H9 (cell line): ENCODE results near the gene EHBP1. TPM values are rescaled to one million over a fixed set of nuclear protein-coding genes. Genes with fewer than 3 reads are reported as not detected.

Experiments
- DNase-seq: peaks from one replicate; pipeline ENCODE4 v3.0.0-alpha.2; 2017
- H2AFZ ChIP-seq: one replicate; pipeline ENCODE4 v1.6.1; 2013; ENCODE audit warnings: mild to moderate bottlenecking, low read length, control low read depth, moderate library complexity
- H2AK5ac ChIP-seq: 2 replicates; pipeline ENCODE4 v1.6.1; 2013; ENCODE audit warnings: low read length, control low read depth, mixed read lengths; ENCODE audit not compliant: insufficient read length
- H2BK120ac ChIP-seq: one replicate; pipeline ENCODE4 v1.6.1; 2013; ENCODE audit warnings: low read depth, mild to moderate bottlenecking, low read length, control low read depth, inconsistent platforms; ENCODE audit not compliant: poor library complexity, severe bottlenecking
- H2BK12ac ChIP-seq: 2 replicates; pipeline ENCODE4 v1.6.1; 2013; ENCODE audit warnings: low read length, control low read depth, mixed read lengths, low read depth; ENCODE audit not compliant: insufficient read length
- H2BK15ac ChIP-seq: 2 replicates; pipeline ENCODE4 v1.6.1; 2013; ENCODE audit warnings: low read depth, low read length, control low read depth
- H2BK20ac ChIP-seq: one replicate; pipeline ENCODE4 v1.6.1; 2013; ENCODE audit warnings: low read depth, mild to moderate bottlenecking, low read length, control low read depth, inconsistent platforms; ENCODE audit not compliant: poor library complexity, severe bottlenecking
- H2BK5ac ChIP-seq: 2 replicates; pipeline ENCODE4 v1.6.1; 2013; ENCODE audit warnings: low read length, control low read depth, mixed read lengths; ENCODE audit not compliant: insufficient read length
- H3K14ac ChIP-seq: 2 replicates; pipeline ENCODE4 v1.6.1; 2013; ENCODE audit warnings: low read length, control low read depth; ENCODE audit not compliant: insufficient read depth
- H3K18ac ChIP-seq: 2 replicates; pipeline ENCODE4 v1.6.1; 2013; ENCODE audit warnings: low read depth, mild to moderate bottlenecking, mixed read lengths, low read length, control low read depth; ENCODE audit not compliant: insufficient read length
- H3K23ac ChIP-seq: 2 replicates; pipeline ENCODE4 v1.6.1; 2013; ENCODE audit warnings: low read length, control low read depth, mixed read lengths, low read depth; ENCODE audit not compliant: insufficient read length
- H3K23me2 ChIP-seq: 2 replicates; pipeline ENCODE4 v1.6.1; 2013; ENCODE audit warnings: low read depth, mild to moderate bottlenecking, mixed read lengths, low read length, control low read depth; ENCODE audit not compliant: insufficient read length, poor library complexity, severe bottlenecking
- H3K27ac ChIP-seq: 2 replicates; pipeline ENCODE4 v1.5.1; 2013; ENCODE audit warnings: low read length, control low read depth, mixed read lengths, low read depth; ENCODE audit not compliant: insufficient read length
- H3K27me3 ChIP-seq: 2 replicates; pipeline ENCODE4 v1.6.1; 2013; ENCODE audit warnings: low read length, control low read depth, inconsistent platforms; ENCODE audit not compliant: insufficient read depth
- H3K4ac ChIP-seq: 2 replicates; pipeline ENCODE4 v1.6.1; 2013; ENCODE audit warnings: low read depth, mild to moderate bottlenecking, control low read depth, inconsistent platforms, low read length, moderate library complexity
- H3K4me1 ChIP-seq: 2 replicates; pipeline ENCODE4 v1.6.1; 2013; ENCODE audit warnings: low read length, control low read depth, inconsistent platforms; ENCODE audit not compliant: insufficient read depth
- H3K4me2 ChIP-seq: 2 replicates; pipeline ENCODE4 v1.6.1; 2013; ENCODE audit warnings: low read length, control low read depth, mixed read lengths; ENCODE audit not compliant: insufficient read length, insufficient read depth
- H3K56ac ChIP-seq: 2 replicates; pipeline ENCODE4 v1.6.1; 2013; ENCODE audit warnings: low read depth, mild to moderate bottlenecking, mixed read lengths, low read length, control low read depth; ENCODE audit not compliant: insufficient read length
- H3K79me1 ChIP-seq: 2 replicates; pipeline ENCODE4 v1.6.1; 2013; ENCODE audit warnings: low read depth, mild to moderate bottlenecking, moderate library complexity, low read length, control low read depth, inconsistent platforms; ENCODE audit not compliant: insufficient read depth, poor library complexity, severe bottlenecking
- H3K79me2 ChIP-seq: 2 replicates; pipeline ENCODE4 v1.6.1; 2013; ENCODE audit warnings: low read length, control low read depth, inconsistent platforms; ENCODE audit not compliant: insufficient read depth
- H3K9ac ChIP-seq: 2 replicates; pipeline ENCODE4 v1.6.1; 2013; ENCODE audit warnings: low read length, control low read depth, mixed read lengths; ENCODE audit not compliant: insufficient read length; ENCODE audit errors: extremely low read depth
- H3K9me3 ChIP-seq: one replicate; pipeline ENCODE4 v1.6.1; 2013; ENCODE audit warnings: low read depth, low read length, inconsistent platforms; ENCODE audit not compliant: control insufficient read depth
- H3T11ph ChIP-seq: one replicate; pipeline ENCODE4 v1.6.1; 2013; ENCODE audit warnings: mild to moderate bottlenecking, low read length, control low read depth, inconsistent platforms
- H4K20me1 ChIP-seq: one replicate; pipeline ENCODE4 v1.6.1; 2013; ENCODE audit not compliant: control insufficient read depth, insufficient read length, insufficient read depth
- H4K5ac ChIP-seq: 2 replicates; pipeline ENCODE4 v1.6.1; 2013; ENCODE audit warnings: low read depth, mild to moderate bottlenecking, mixed read lengths, low read length, control low read depth; ENCODE audit not compliant: insufficient read length
- H4K8ac ChIP-seq: replicated peaks from 2 replicates; pipeline ENCODE4 v1.6.1; 2013; ENCODE audit warnings: low read length, control low read depth, mixed read lengths, low read depth; ENCODE audit not compliant: insufficient read length
- H4K91ac ChIP-seq: 2 replicates; pipeline ENCODE4 v1.6.1; 2013; ENCODE audit warnings: low read depth, mild to moderate bottlenecking, moderate library complexity, mixed read lengths, low read length, control low read depth; ENCODE audit not compliant: insufficient read length
- H3K27ac Mint-ChIP-seq, 3 experiments: 2 replicates in 2 of 3; 3 replicates in 1 of 3; pipeline ENCODE4 v1.8.0; 2020 to 2021; ENCODE audit warnings: mixed read lengths in 3 of 3, mild to moderate bottlenecking in 1 of 3, moderate library complexity in 1 of 3
- H3K27me3 Mint-ChIP-seq: 2 replicates; pipeline ENCODE4 v1.8.0; 2021; ENCODE audit warnings: low read depth, mild to moderate bottlenecking, moderate library complexity, mixed read lengths
- H3K36me3 Mint-ChIP-seq, 3 experiments: 2 replicates in 2 of 3; 3 replicates in 1 of 3; pipeline ENCODE4 v1.8.0; 2020 to 2021; ENCODE audit warnings: low read depth in 3 of 3, mixed read lengths in 3 of 3; ENCODE audit not compliant: insufficient read depth in 1 of 3
- H3K4me1 Mint-ChIP-seq, 2 experiments: 2 replicates each; pipeline ENCODE4 v1.8.0; 2020; ENCODE audit warnings: mixed read lengths in 2 of 2
- H3K4me3 Mint-ChIP-seq, 2 experiments: 2 replicates in 1 of 2; 3 replicates in 1 of 2; pipeline ENCODE4 v1.8.0; 2020 to 2021; ENCODE audit warnings: mild to moderate bottlenecking in 2 of 2, mixed read lengths in 2 of 2, moderate library complexity in 1 of 2
- H3K9me3 Mint-ChIP-seq, 2 experiments: 2 replicates in 1 of 2; 3 replicates in 1 of 2; pipeline ENCODE4 v1.8.0; 2020; ENCODE audit warnings: mild to moderate bottlenecking in 2 of 2, mixed read lengths in 2 of 2, moderate library complexity in 1 of 2
- WGBS: extraction: QIAGEN DNeasy Blood & Tissue Kit; methylation state at CpG from one replicate; pipeline ENCODE4 v1.1.7; 2013; ENCODE audit warnings: missing lambda C conversion rate, low lambda C conversion rate, mixed read lengths; ENCODE audit not compliant: insufficient read length; ENCODE audit errors: extremely low coverage; 5-methylcytosine and 5-hydroxymethylcytosine counted together
- total RNA-seq: library from RNA; stranded (reverse); gene quantifications from 2 replicates; pipeline ENCODE4 v1.2.1, GENCODE V29; 2021
- TF ChIP-seq, protein P1 (sequence below): fragments of 200-600 bp; sonication (generic); conservative IDR thresholded peaks from 3 replicates; pipeline ENCODE4 v1.8.0; 2021; ENCODE audit warnings: antibody characterized with exemption, mild to moderate bottlenecking

Gene EHBP1
- total RNA-seq, 1 experiment from 2014 or later: 35.6 TPM

DNA sequence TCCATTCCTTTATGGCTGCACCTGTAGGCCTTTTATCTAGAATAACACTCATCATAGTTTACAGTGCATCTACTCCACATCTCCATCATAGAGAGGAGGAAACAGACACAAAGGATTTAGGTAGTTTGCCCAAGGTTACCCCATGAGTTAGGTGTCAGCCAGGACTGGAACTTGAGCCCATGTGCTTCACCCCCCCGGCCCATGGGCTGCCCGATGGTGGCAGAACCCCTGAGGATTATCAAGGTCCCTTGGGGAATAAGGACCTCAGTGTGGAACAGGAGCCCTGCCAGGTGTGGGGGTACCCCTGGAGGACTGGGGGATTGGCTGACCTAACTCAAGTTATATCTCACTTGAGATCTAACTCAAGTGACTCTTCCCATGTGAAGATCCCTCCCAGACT is 198.8 kb downstream of the EHBP1 start:
- Histone ChIP-seq H3T11ph (no peak overlapping the region), H3K27ac (no peak overlapping the region), H3K27me3 (no peaks in the 10 kb centered on the region), H4K20me1 (no peaks in the 10 kb centered on the region), H4K8ac (no peak overlapping the region), H2AFZ (no peak overlapping the region), H2BK5ac (no peak overlapping the region), H3K14ac (no peak overlapping the region), H3K23ac (no peak overlapping the region), H3K56ac (no peak overlapping the region), H3K9me3 (no peaks in the 10 kb centered on the region), H2BK15ac (no peak overlapping the region), H3K4me1 (no peaks in the 10 kb centered on the region), H3K23me2 (no peaks in the 10 kb centered on the region), H3K79me2 (no peaks in the 10 kb centered on the region), H3K4me2 (no peak overlapping the region), H4K5ac (no peak overlapping the region), H2BK20ac (no peak overlapping the region), H2BK12ac (no peak overlapping the region), H2AK5ac (no peak overlapping the region), H3K18ac (no peak overlapping the region), H3K9ac (no peak overlapping the region), H3K79me1 (no peaks in the 10 kb centered on the region), H3K4ac (no peak overlapping the region), H4K91ac (no peak overlapping the region), H2BK120ac (no peak overlapping the region)
- H3K4me3 Mint-ChIP-seq: no peak overlapping the region
- H3K4me1 Mint-ChIP-seq: no peaks in the 10 kb centered on the region
- WGBS: no CpG with 5 or more reads among the region's 2 CpGs
- H3K27ac Mint-ChIP-seq: no peak overlapping the region
- TF ChIP-seq, protein P1, sequence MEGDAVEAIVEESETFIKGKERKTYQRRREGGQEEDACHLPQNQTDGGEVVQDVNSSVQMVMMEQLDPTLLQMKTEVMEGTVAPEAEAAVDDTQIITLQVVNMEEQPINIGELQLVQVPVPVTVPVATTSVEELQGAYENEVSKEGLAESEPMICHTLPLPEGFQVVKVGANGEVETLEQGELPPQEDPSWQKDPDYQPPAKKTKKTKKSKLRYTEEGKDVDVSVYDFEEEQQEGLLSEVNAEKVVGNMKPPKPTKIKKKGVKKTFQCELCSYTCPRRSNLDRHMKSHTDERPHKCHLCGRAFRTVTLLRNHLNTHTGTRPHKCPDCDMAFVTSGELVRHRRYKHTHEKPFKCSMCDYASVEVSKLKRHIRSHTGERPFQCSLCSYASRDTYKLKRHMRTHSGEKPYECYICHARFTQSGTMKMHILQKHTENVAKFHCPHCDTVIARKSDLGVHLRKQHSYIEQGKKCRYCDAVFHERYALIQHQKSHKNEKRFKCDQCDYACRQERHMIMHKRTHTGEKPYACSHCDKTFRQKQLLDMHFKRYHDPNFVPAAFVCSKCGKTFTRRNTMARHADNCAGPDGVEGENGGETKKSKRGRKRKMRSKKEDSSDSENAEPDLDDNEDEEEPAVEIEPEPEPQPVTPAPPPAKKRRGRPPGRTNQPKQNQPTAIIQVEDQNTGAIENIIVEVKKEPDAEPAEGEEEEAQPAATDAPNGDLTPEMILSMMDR: no peak
- H3K9me3 Mint-ChIP-seq: no peaks in the 10 kb centered on the region
- H3K36me3 Mint-ChIP-seq: no peaks in the 10 kb centered on the region; a peak in 1 of 7 replicates
- no peaks in the 10 kb centered on the region for H3K27me3 Mint-ChIP-seq
- no peak for DNase-seq
